Measurements from ENCODE around the gene CDK18.

Gene CDK18

DNA sequence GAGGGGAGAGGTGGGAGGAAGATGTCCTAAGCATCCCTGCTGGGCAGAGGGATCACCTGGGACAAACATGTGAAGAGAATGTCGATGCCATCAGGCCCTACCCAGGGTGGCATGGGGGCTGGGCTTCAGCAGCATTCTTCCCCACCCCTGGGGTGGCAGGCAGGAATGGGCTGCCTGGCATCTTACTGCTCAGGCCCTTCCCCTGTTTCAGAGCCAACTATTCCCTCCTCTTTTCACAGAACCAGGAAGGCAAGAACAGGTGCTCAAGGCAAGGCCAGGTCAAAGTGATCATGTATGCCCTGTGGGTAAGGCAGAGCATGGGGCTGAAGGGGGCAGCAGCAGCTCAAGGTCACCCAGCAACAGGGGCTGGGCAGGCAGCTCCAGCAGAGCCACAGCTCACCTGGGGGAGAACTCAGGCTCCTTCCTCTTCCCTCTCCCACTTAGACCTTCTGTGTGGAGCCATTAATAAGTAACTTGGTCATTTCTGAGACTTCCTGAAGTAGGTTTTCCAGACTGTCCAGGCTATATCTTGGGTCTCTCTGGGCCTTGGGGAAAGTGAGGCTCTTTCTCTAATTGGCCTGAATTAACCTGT, 70.9 kb downstream of the CDK18 start:
- DNase-seq: no peak

DNA sequence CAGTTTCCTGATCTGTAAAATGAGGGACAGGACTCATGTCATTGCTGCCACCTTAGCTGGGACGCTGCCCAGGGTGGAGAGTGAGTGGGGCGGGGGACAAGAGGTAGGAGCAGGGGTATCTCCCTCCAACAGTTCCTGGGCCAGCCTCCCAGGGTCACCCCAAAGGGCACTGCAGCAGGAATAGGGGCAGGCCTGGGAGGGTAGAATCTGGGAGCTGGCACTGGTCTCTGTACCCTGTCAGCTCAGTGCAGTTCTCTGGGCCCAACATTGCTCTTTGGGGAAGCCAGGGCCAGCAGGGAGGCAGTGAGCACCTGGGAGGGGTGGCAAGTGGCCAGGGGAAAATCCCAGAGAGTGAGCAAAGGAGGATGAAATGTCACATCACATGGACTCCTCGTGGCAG, 71.5 kb downstream of the CDK18 start:
- DNase-seq: no peak

DNA sequence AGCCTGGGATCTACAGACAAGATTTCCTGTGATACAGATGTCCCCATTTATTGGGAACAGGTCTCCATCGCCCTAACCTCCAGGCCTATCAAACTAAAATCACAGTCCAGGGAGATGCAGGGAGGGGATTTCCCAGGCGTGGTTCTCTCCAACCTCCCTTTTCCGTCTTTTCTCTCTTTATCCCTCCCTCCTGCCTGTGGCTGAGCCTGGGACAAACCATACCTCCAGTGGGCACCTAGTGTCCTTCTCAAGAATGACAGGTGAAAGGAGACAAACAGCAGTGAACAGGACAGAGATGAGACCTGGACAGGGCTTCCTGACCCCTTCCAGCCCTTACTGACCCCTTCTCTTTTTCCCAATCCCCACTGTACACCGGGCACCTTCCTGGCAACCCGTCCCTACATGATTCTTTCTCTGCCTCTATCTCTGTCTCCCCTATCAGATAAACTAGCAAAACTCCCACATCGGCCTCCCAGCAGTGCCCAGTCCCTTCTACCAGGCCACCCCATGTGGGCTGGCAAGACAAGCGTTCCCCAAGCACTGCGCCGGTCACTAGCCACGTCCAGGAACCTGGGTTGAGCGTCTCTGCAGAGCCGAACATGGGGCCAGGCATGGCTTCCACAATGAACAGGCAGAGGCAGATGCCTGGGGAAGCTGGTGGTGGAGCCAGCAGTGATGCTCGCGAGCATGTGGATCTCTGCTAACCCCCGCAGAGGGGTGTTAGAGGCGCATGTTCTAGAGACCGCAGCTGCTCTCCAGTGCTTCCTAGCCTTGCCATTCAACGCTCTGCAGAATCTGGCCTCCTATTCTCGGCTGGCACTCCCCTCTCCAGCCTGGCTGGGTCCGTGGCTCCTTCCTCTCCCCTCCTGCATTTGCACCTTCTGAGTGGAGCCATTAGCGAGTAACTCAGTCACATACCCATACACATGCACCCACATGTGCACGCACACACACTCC, 72.6 kb downstream of the CDK18 start:
- no peak for DNase-seq

DNA sequence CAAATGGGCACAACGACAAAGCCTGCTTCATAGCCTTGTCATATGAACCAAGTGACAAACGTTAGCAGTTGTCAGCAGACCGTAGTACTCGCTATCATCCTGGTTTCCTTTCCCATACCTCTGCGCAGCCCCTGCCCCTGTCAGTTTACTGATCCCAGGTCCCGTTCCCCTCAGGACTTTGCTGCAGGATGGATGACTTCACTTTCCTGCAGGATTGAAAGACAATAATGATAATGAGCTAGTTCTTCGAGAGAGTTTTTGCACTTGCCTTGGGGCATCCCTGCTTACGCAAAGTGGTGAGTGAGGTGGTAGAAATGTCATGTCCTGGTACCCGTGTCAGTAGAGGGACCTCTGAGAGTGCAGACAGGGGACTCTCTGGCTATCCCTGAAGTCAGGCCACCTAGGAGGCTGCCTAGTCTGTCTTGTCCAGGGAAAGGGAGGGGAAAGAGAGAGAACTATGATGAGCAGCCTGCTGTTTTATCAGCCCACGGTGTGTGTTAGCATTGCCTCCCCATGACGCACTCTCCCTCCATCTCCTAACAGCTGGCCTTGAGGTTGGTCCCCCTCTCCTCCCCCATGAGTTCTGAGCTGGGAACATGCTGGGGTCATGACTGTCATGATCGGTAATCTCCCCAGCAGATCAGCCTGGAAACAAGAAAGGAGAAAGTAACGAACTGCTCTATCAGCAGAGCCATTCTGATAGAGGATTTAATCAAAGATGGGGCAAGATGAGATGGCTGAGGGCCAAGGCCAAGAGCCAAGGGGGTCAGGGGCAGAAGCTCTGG, 73.6 kb downstream of the CDK18 start:
- DNase-seq: no peak

DNA sequence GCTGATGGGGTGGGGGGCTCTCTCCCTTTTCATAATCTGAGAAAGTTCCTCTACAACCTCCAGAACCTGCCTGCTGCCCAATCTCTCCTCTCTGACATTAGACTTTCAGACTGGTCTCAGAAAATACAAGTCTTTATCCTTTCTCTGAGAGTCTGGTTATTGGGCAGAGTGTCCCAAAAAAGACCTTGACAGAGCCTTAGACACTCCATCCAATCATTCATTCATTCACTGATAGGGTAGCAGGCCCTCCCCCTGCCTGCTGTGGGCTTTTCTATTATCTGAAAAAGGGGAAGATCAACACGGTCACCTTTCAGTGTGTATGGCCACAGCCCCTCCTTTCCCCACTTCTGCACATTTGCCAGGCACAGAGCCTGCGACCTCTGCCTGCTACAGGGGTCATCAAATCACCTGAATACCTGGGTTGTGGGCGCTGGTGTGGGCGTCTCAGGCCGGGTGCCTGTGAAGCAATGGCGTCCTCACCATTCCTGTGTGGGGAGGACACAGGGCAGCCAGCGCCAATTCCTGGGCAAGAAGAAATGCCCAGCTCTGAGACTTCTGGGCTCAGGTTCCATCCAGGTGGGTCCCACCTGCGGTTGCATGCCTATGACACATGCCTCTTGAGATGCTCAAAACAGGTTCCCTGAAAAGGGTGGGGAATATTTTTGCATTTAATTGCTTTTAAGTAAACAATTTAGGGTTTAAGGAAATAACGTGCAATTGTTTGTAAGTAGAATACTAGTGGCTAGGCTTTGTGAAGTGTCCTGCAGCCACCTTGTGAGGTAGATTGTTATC, 74.5 kb downstream of the CDK18 start:
- DNase-seq: no peak

DNA sequence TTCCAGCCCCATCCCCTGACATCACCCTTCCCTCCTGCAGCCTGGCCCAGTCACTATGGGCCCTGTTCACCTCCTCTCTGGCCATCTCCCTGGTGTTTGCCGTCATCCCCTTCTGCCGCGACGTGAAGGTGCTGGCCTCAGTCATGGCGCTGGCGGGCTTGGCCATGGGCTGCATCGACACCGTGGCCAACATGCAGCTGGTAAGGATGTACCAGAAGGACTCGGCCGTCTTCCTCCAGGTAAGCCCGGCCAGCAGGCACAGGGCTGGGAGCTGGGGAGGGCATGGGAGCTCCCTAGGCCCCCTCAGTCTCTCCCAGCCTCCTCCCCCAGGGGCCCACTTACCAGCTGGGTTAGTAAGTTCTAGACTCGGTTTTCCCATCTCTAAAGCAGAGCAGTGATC, 75.2 kb downstream of the CDK18 start:
- DNase-seq: no peak

DNA sequence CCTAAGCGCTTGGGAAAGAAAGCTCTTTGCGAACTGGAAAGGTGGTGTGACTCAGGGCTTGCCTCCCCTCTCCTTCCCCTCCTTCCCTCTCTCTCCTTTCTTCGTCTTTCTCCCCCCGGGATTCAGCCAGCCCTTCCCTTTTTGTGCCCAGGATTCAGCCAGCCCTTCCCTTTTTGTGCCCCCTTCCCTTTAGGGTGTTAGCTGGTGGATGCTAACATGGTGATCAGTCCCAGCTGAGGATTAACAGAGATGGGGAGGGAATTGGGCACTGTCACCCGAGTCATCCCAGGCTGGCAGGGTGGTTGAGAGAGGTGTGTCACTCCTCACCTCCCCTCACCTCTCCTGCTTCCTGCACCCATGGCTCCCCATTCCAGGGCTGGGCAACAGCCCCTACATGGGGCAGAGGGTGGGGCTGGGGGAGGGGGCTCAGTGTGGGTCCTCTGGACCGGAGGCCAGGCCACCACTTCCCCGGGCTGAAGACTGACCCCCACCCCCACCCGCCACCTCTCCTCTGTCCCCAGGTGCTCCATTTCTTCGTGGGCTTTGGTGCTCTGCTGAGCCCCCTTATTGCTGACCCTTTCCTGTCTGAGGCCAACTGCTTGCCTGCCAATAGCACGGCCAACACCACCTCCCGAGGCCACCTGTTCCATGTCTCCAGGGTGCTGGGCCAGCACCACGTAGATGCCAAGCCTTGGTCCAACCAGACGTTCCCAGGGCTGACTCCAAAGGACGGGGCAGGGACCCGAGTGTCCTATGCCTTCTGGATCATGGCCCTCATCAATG, 75.9 kb downstream of the CDK18 start:
- no peak for DNase-seq

DNA sequence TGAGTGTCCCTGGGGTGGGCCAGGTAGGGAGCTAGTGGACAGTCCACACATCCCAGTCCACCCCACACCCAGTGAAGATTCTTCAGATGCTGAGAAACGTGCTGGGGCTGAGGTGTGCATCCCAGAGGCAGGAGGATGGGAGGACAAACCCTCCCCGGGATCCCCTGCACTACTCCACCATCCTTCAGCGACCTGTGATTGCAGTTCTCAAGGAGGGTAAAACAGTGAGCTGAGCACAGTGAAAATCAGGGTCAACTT, 76.4 kb downstream of the CDK18 start:
- no peak for DNase-seq

DNA sequence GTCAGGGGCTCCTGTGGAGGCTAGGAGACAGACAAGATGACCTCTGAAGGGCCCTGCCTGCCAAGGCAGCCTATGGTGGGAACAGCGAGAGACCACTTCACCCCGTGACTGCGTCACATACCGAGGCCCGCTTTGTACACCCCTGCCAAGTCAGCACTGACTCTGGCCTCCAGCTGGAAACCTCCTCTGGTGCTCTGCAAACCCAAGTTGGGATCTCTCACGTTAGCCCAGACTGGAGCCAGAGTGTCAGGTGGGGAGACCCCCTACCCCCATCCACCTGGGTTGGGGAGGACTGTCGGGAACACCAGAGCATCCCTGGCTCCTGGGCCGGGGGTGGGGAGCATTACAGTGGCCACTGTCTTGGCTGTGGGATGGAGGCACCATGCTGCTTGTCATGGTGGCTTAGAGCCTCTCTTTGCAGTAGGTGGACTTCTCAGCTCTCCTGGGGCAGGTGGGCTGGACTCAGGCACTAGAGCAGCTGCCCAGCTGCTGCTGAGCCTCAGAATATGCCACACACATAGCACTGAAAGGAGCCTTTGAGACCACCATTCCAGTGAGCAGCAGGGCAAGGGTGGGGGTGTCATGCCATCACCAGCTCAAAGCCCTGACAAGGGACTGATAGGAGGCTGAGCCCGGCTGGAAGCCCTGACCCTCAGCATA, 77.0 kb downstream of the CDK18 start:
- no peak for DNase-seq

DNA sequence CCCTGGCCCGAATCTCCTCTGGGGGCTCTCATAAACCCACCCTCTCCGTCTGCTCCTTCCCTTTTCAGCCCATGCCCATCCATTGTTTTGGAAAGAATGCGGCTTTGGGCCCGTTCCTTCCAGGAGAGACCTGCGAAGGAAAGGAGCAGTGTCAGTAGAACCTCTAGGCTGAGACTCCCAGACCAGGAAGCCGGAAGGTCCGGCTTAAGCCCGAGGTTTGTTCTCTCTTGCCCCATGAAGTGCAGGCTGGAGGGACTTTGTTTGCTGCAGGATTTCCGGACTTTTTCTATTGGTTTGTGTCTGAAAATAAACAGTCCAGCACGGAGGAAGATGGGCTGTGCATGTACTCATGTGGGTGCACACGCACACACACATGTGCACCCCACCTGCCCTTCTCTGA, 77.6 kb downstream of the CDK18 start:
- no peak for DNase-seq
